HL-60 (cell line): ENCODE results near the gene UBXN11.

ENCODE experiments used
- CTCF ChIP-seq: IDR thresholded peaks from one replicate; pipeline ENCODE4 v1.5.1; 2011; ENCODE audit warnings: low read length, control low read depth, inconsistent platforms; ENCODE audit not compliant: insufficient read depth
- GABPA ChIP-seq: IDR thresholded peaks from 2 replicates; pipeline ENCODE4 v1.6.1; 2012; ENCODE audit warnings: low read depth
- POLR2AphosphoS5 ChIP-seq: IDR thresholded peaks from 2 replicates; pipeline ENCODE4 v1.6.1; 2012; ENCODE audit warnings: low read depth
- TF ChIP-seq, protein P1 (sequence below): IDR thresholded peaks from 2 replicates; pipeline ENCODE4 v1.6.1; 2012; ENCODE audit warnings: low read depth; ENCODE audit not compliant: insufficient replicate concordance

DNA sequence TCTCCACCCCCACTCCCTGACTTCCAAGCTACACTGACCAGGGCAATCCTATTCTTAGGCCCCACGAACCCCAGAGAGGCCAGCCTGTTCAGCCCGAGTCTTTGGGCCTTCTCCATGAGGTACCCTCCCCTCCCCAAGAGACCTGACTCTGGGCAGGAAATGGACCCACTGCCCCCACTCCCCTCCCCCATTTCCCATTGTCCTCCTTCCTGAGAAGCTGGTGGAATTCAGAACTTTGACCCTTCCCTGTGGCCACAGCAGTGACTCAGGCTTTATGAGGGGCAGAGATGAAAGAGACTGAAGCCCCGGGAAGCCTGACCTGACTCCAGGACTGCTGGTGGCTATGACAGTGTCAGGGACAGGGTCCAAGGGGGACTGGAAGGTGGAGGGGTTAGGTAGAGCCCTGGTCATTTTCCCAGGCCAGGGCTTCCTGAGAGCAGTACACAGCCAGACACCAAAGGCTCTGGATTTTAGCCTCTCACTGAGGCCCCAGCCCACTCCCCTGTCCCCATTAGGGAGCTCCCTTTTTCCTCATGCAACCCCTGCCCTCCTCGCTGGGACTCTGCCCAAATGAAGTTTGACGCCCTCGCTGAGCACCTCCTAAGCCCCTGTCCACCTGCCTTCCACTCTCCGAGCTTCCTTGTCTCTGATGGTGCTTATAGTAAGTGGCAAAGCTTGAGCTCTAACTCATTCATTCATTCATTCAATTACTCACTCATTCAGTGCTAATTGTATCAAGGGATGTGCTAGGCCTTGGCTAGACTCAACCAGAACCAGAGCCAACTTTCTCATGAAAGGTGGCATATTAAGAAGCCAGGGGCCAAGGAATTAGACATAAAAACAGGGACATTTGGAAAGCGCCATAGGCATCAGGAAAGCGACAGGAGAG is 44.5 kb upstream of the UBXN11 start:
- TF ChIP-seq CTCF (no peak), GABPA (no peak), POLR2AphosphoS5 (no peak)
- TF ChIP-seq, protein P1, sequence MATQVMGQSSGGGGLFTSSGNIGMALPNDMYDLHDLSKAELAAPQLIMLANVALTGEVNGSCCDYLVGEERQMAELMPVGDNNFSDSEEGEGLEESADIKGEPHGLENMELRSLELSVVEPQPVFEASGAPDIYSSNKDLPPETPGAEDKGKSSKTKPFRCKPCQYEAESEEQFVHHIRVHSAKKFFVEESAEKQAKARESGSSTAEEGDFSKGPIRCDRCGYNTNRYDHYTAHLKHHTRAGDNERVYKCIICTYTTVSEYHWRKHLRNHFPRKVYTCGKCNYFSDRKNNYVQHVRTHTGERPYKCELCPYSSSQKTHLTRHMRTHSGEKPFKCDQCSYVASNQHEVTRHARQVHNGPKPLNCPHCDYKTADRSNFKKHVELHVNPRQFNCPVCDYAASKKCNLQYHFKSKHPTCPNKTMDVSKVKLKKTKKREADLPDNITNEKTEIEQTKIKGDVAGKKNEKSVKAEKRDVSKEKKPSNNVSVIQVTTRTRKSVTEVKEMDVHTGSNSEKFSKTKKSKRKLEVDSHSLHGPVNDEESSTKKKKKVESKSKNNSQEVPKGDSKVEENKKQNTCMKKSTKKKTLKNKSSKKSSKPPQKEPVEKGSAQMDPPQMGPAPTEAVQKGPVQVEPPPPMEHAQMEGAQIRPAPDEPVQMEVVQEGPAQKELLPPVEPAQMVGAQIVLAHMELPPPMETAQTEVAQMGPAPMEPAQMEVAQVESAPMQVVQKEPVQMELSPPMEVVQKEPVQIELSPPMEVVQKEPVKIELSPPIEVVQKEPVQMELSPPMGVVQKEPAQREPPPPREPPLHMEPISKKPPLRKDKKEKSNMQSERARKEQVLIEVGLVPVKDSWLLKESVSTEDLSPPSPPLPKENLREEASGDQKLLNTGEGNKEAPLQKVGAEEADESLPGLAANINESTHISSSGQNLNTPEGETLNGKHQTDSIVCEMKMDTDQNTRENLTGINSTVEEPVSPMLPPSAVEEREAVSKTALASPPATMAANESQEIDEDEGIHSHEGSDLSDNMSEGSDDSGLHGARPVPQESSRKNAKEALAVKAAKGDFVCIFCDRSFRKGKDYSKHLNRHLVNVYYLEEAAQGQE: no peak
